CD4-positive, alpha-beta T cell treated with Interleukin-17A for 1 hour (primary cell): Measurements from ENCODE around the gene PLCB1.

Experiments used
- DNase-seq: peaks from one replicate; pipeline ENCODE4 v3.0.0-alpha.2; 2020

Gene PLCB1

GRCh38 chr20:8310618-8311017 is 178.6 kb downstream of the PLCB1 start:
- DNase-seq: no peak

DNA sequence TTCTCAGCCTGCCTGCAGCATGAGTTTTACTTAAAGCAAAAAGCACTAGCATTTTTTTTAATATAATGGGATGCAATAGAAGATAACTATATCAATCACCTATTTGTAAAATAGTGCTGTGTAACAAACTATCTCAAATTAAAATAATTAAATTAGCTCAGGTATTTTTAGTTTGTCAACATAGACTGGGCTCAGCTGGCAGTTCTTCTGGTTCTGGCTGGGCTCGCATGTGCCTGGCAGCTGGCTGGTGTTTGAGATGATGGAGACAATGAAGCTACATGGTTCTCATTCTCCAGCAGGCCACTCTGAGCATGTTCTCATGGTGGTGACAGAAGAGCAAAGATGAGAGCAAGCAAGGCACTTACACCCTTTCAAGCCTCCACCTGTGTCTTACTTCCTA is 181.0 kb downstream of the PLCB1 start:
- DNase-seq: no peak

DNA sequence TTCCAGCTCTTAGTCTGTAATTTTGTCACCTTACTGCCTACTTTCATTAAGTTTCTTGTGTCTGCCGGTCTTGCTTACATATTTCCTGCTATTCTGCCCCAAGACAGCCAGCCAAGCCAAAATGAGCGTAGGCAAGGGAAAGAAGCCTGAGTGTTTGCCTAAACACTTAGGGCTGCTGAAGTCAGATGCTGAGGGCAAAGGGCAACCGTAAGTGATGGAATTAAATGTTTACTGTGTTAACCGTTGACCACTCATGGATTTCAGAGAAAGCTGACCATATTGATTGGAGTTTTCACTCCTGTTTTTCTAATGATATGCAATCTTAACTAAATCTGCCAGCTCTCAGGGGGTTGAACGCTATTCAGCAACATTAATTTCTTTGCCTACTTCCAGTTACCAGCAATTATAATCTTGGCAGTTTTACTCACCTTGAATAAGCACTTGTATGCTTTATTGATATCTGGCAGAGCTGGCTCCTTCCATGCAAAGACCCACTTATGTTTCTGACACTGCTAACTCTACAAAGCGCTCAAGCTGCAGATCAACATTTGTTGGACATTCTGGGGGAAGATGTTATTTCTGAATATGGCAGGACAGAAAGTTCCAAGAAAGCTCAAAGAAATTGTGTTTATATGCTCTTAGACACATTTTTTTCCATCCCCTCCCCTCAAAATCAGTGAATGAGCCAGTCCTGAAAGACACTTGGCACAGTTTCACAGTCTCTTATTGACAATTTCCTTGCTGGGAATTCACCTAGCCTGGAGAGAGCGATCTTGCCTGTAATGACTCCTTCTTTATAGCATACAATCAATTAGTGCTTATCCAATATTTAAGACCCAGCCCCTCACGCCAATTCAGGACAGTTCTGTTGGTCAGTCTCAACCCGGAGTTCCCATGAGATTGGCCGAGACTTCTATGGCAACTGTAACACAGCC is 183.8 kb downstream of the PLCB1 start:
- DNase-seq: no peak

GRCh38 chr20:8317448-8317847 is 185.4 kb downstream of the PLCB1 start:
- no peak for DNase-seq

DNA sequence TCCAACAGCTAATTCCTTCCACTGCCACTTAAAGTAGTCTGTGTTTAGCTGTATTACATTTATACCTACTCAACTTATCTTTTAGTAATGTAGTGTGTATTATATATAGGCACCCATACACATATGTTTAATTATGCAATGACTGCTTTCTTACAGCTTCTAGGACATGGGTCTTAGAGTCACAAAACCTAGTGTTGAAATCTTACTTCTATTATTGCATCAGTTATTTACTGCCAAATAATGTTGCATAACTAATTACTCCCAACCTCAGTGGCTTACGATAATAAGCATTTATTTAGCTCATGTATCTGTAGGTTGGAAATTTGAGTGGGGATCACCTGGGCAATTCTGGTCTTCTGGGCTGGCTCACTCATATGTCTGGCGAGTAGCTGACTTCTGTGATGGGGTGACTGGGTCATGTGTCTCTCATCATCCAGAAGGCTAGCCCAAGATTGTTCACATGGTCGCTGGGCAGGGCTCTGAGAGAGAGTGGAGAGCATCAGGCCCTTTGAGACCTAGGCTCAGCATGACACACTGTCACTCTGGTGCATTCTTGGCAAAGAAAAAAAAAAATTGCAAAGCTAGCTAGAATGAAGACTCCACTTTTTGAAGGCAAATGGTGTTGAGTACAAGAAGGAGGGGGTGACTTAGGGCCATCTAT is 187.0 kb downstream of the PLCB1 start:
- DNase-seq: no peak

GRCh38 chr20:8320306-8320705 is 188.2 kb downstream of the PLCB1 start:
- no peak for DNase-seq

- DNase-seq: no peak
Measured at GRCh38 chr20:8321001-8321400, 188.9 kb downstream of the PLCB1 start.

- DNase-seq: no peak
Measured at GRCh38 chr20:8322662-8323217, 190.7 kb downstream of the PLCB1 start.

DNA sequence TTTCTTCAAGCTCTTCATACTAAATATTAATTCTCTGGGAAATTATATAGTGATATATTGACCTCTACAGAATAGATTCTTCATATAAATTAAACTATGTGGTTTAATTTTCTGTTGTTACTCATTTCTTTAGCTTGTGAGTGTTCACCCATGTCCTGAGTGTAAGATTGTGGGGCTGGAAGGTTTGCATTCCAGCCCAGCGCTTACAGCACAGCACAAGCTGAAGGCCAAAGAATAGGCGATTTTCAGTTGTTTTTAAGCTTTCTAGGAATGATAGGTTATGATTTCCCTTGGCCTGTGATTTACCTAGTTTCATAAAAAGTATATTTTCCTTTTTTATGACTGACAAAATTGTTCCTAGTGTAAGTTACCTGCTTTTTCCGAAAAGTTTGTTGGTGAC is 194.1 kb downstream of the PLCB1 start:
- no peak for DNase-seq

- DNase-seq: no peak
Measured at GRCh38 chr20:8326899-8327298, 194.8 kb downstream of the PLCB1 start.

- DNase-seq: no peak
Measured at GRCh38 chr20:8328189-8328588, 196.1 kb downstream of the PLCB1 start.

DNA sequence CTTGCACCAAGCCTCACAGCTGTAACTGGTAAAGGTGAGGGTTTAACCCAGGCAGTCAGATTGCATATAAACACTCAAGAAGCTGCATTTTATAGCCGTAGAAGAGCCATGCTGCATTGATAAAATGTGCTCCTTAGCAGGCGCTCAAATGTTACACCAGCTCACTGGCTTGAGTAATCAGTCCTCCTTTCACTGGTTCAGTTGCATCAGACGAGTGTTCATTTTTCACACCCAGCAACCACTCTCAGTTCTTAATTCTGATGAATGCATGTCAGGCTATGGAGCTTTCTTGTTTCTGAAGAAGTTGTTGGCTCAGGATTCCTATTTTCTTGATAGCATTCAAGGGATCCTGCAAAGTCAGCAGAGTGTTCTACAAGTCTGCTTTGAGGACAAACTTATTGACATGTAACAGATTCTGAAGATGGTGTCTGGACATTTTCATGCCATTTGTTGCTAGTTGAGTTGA is 198.3 kb downstream of the PLCB1 start:
- no peak for DNase-seq

DNA sequence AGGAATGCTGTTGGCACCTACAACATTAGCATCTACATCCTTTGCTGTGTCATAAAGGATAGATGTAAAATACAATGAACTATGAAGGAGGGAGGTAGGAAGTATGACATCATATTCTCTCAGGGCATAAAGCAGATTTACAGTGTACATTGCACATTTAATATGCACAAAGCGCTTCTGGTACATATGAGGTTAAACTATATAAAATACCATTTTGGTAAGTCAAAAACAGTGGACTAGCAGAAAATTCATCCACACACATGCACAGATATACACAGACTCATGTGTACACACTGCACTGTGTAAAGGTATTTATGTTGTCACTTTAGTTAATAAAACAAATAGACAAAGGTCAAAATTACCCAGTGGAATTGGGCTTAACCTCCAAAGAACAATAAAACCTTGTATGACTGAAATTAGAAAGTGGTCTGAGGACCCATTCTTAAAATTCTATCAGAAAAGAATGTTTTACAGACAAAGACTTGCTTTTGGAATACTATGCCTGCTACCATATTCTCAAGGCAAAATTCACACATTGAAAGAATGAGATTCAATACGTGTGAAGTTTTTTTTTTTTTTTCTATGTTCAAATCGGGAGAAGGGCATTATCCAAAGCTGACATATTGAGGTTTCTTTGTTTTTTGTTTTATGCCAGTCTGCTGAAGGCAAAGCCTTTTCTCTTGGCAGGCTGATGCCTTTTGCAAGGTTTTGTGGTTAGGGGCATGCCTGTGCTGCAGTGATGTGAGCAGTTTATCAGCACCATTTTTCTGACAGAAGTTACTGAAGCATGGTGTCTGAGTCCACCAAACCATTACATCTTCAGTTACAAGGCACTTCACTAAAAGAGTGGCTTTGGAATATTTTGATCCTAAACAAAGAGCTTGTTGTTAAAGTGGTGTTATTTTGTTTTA is 199.0 kb downstream of the PLCB1 start:
- DNase-seq: no peak

DNA sequence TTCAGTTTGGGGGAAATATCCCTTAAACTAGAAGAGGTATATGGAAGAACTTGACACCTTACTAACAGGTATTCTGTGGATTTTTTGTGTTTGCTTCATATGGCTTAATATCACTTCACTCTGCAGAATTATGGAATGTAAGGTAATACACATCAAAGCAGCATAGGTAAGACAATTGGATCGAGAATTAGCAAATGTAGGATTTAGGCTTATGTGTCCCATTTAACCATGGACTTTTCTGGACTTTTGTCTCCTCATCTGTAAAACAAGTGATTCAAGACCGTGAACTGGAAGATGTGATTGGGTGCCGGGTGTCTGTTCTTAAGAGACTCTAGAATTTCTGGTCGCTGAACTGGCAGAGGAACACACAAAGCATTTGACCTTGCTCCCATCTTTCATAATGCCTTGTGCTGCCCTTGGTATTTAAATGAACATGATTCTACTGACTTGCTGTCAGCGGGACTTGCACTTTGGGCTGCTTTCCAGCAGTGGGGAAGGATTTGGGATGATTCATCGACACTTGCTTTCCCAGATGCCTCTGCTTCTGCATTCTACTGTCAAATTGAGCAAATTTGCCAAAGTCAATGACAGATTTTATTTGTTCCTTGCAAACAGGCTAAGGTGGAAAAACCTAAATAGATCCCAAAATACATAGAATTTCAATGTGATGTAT is 199.8 kb downstream of the PLCB1 start:
- DNase-seq: no peak

GRCh38 chr20:8334641-8335040 is 202.6 kb downstream of the PLCB1 start:
- no peak for DNase-seq

GRCh38 chr20:8335059-8335458 is 203.0 kb downstream of the PLCB1 start:
- no peak for DNase-seq

DNA sequence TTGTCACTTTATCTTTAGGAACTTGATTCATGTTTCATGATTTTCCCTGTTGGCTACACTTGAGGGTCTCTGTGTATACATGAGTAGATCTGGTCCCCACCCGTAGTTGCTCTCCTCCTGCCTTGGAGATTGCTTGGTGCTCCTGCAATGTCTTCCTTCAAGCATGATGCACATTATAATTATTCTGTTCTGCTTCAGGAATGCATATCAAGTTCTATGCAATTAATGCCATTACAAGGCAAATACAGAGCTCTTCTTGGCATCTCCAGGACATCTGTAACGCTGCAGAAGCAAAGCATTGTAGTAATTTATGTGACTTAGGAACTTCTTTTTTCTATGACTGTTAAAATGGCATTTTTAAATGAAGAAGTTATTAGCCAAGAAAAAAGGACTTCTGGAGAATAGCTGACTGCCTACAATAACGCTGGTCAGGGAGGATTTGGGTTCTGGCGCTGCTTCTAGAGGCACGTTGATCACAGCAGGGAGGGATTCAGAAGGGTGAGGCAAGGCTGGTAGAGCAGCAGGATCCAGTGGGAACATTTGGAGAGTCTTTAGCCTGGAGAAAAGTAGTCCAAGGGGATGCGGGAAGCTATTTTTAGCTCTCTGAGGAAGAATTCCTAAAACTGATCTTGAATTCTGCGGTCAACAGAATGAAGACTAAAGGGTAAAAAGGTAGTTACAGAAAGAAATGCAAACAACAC is 203.6 kb downstream of the PLCB1 start:
- DNase-seq: no peak

- no peak for DNase-seq
Measured at GRCh38 chr20:8339349-8339748, 207.3 kb downstream of the PLCB1 start.

- DNase-seq: no peak
Measured at GRCh38 chr20:8342391-8342790, 210.3 kb downstream of the PLCB1 start.

DNA sequence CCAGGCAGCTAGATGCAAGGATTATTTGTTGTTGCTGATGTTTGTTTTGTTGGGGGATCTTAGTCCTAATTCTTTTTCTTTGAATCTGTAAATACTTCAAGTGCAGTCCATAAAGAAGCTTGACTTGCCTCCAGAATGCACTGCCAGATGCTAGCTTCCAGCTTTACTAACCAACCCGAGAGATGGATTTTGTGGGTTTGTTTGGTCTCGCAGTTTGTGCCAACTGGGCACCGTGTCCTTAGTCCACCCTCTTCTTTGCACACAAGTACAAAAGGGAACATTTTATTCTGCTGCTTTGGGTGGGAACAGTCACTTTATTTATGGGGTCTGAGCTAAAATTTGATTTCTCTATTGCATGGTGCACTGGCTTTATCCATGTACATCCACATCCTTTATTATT is 212.0 kb downstream of the PLCB1 start:
- no peak for DNase-seq

GRCh38 chr20:8344631-8345030 is 212.6 kb downstream of the PLCB1 start:
- DNase-seq: no peak
